ENCODE measurements around the gene MTMR3.

The MTMR3 gene

GRCh38 chr22:30036656-30037055 lies 153.7 kb downstream of the MTMR3 start:
- Histone ChIP-seq H3K36me3 (ENCODE audit: control insufficient read depth, insufficient read depth, low read length) (no peaks in the 10 kb centered on the region), H3K4me3 (ENCODE audit: extremely low read depth, insufficient read depth, low read length, poor library complexity, severe bottlenecking) (no peak overlapping the region), H3K9me3 (ENCODE audit: control insufficient read depth, low read length) (no peaks in the 10 kb centered on the region), H3K27ac (ENCODE audit: low read depth, low read length, severe bottlenecking) (peak overlapping the region; percentile 18), H3K4me1 (ENCODE audit: control insufficient read depth, insufficient read depth, low read length, poor library complexity, severe bottlenecking) (peaks cover 18% of the 10 kb centered on the region)
- 93 to 100% methylated on average over 1 to 2 of the region's 2 CpGs for WGBS, 2 experiments (ENCODE audit: insufficient coverage in 2 of 2)

GRCh38 chr22:30038219-30038618 lies 155.2 kb downstream of the MTMR3 start:
- no peak overlapping the region for H3K4me3 ChIP-seq (ENCODE audit: extremely low read depth, insufficient read depth, low read length, poor library complexity, severe bottlenecking)
- no peak overlapping the region for H3K27ac ChIP-seq (ENCODE audit: low read depth, low read length, severe bottlenecking)
- H3K36me3 ChIP-seq (ENCODE audit: control insufficient read depth, insufficient read depth, low read length): no peaks in the 10 kb centered on the region
- 78 to 79% methylated on average over 2 of the region's 3 CpGs for WGBS, 2 experiments (ENCODE audit: insufficient coverage in 2 of 2)
- H3K9me3 ChIP-seq (ENCODE audit: control insufficient read depth, low read length): no peaks in the 10 kb centered on the region
- H3K4me1 ChIP-seq (ENCODE audit: control insufficient read depth, insufficient read depth, low read length, poor library complexity, severe bottlenecking): peaks cover 18% of the 10 kb centered on the region

GRCh38 chr22:30040499-30041260 lies 157.7 kb downstream of the MTMR3 start:
- no peak overlapping the region for H3K4me3 ChIP-seq (ENCODE audit: extremely low read depth, insufficient read depth, low read length, poor library complexity, severe bottlenecking)
- H3K4me1 ChIP-seq (ENCODE audit: control insufficient read depth, insufficient read depth, low read length, poor library complexity, severe bottlenecking): peaks cover 10% of the 10 kb centered on the region
- no peak overlapping the region for H3K27ac ChIP-seq (ENCODE audit: low read depth, low read length, severe bottlenecking)
- 90 to 91% methylated on average over 7 to 8 of the region's 11 CpGs for WGBS, 2 experiments (ENCODE audit: insufficient coverage in 2 of 2)
- H3K9me3 ChIP-seq (ENCODE audit: control insufficient read depth, low read length): no peaks in the 10 kb centered on the region
- no peaks in the 10 kb centered on the region for H3K36me3 ChIP-seq (ENCODE audit: control insufficient read depth, insufficient read depth, low read length)

GRCh38 chr22:30041475-30041874 lies 158.5 kb downstream of the MTMR3 start:
- H3K4me3 ChIP-seq (ENCODE audit: extremely low read depth, insufficient read depth, low read length, poor library complexity, severe bottlenecking): no peak overlapping the region
- 80 to 100% methylated on average over 1 to 2 of the region's 2 CpGs for WGBS, 2 experiments (ENCODE audit: insufficient coverage in 2 of 2)
- H3K27ac ChIP-seq (ENCODE audit: low read depth, low read length, severe bottlenecking): no peak overlapping the region
- H3K9me3 ChIP-seq (ENCODE audit: control insufficient read depth, low read length): no peaks in the 10 kb centered on the region
- peaks cover 5% of the 10 kb centered on the region for H3K4me1 ChIP-seq (ENCODE audit: control insufficient read depth, insufficient read depth, low read length, poor library complexity, severe bottlenecking)
- no peaks in the 10 kb centered on the region for H3K36me3 ChIP-seq (ENCODE audit: control insufficient read depth, insufficient read depth, low read length)

GRCh38 chr22:30041881-30042280 lies 158.9 kb downstream of the MTMR3 start:
- 80 to 95% methylated on average over 1 of the region's 2 CpGs for WGBS, 2 experiments (ENCODE audit: insufficient coverage in 2 of 2)

GRCh38 chr22:30043161-30043560 lies 160.2 kb downstream of the MTMR3 start:
- Histone ChIP-seq H3K4me1 (ENCODE audit: control insufficient read depth, insufficient read depth, low read length, poor library complexity, severe bottlenecking) (no peaks in the 10 kb centered on the region), H3K4me3 (ENCODE audit: extremely low read depth, insufficient read depth, low read length, poor library complexity, severe bottlenecking) (no peak overlapping the region), H3K27ac (ENCODE audit: low read depth, low read length, severe bottlenecking) (no peak overlapping the region), H3K9me3 (ENCODE audit: control insufficient read depth, low read length) (no peaks in the 10 kb centered on the region), H3K36me3 (ENCODE audit: control insufficient read depth, insufficient read depth, low read length) (no peaks in the 10 kb centered on the region)
- 83 to 86% methylated on average over 4 of the region's 4 CpGs for WGBS, 2 experiments (ENCODE audit: insufficient coverage in 2 of 2)

More at GRCh38 chr22:30041881-30042280, 158.9 kb downstream of the MTMR3 start:
- H3K4me3 ChIP-seq (ENCODE audit: extremely low read depth, insufficient read depth, low read length, poor library complexity, severe bottlenecking): no peak overlapping the region
- no peak overlapping the region for H3K27ac ChIP-seq (ENCODE audit: low read depth, low read length, severe bottlenecking)
- H3K9me3 ChIP-seq (ENCODE audit: control insufficient read depth, low read length): no peaks in the 10 kb centered on the region
- H3K36me3 ChIP-seq (ENCODE audit: control insufficient read depth, insufficient read depth, low read length): no peaks in the 10 kb centered on the region
- peaks cover 2% of the 10 kb centered on the region for H3K4me1 ChIP-seq (ENCODE audit: control insufficient read depth, insufficient read depth, low read length, poor library complexity, severe bottlenecking)

- 89 to 90% methylated on average over 1 to 3 of the region's 3 CpGs for WGBS, 2 experiments (ENCODE audit: insufficient coverage in 2 of 2)
- H3K4me3 ChIP-seq (ENCODE audit: extremely low read depth, insufficient read depth, low read length, poor library complexity, severe bottlenecking): no peak overlapping the region
- no peaks in the 10 kb centered on the region for H3K9me3 ChIP-seq (ENCODE audit: control insufficient read depth, low read length)
- no peak overlapping the region for H3K27ac ChIP-seq (ENCODE audit: low read depth, low read length, severe bottlenecking)
- no peaks in the 10 kb centered on the region for H3K4me1 ChIP-seq (ENCODE audit: control insufficient read depth, insufficient read depth, low read length, poor library complexity, severe bottlenecking)
- H3K36me3 ChIP-seq (ENCODE audit: control insufficient read depth, insufficient read depth, low read length): no peaks in the 10 kb centered on the region
Measured at GRCh38 chr22:30044369-30044768, 161.4 kb downstream of the MTMR3 start.

GRCh38 chr22:30044881-30045493 lies 162.0 kb downstream of the MTMR3 start:
- H3K36me3 ChIP-seq (ENCODE audit: control insufficient read depth, insufficient read depth, low read length): no peaks in the 10 kb centered on the region
- no peaks in the 10 kb centered on the region for H3K4me1 ChIP-seq (ENCODE audit: control insufficient read depth, insufficient read depth, low read length, poor library complexity, severe bottlenecking)
- no peak overlapping the region for H3K27ac ChIP-seq (ENCODE audit: low read depth, low read length, severe bottlenecking)
- H3K9me3 ChIP-seq (ENCODE audit: control insufficient read depth, low read length): no peaks in the 10 kb centered on the region
- WGBS, 2 experiments (ENCODE audit: insufficient coverage in 2 of 2): 75 to 85% methylated on average over 1 of the region's 4 CpGs
- no peak overlapping the region for H3K4me3 ChIP-seq (ENCODE audit: extremely low read depth, insufficient read depth, low read length, poor library complexity, severe bottlenecking)

GRCh38 chr22:30045494-30045887 lies 162.5 kb downstream of the MTMR3 start:
- 87% methylated on average over 3 of the region's 4 CpGs; no CpG with 5 or more reads in 1 of the 2 experiments for WGBS, 2 experiments (ENCODE audit: insufficient coverage in 2 of 2)
- H3K4me3 ChIP-seq (ENCODE audit: extremely low read depth, insufficient read depth, low read length, poor library complexity, severe bottlenecking): no peak overlapping the region
- no peaks in the 10 kb centered on the region for H3K36me3 ChIP-seq (ENCODE audit: control insufficient read depth, insufficient read depth, low read length)
- no peaks in the 10 kb centered on the region for H3K9me3 ChIP-seq (ENCODE audit: control insufficient read depth, low read length)
- no peaks in the 10 kb centered on the region for H3K4me1 ChIP-seq (ENCODE audit: control insufficient read depth, insufficient read depth, low read length, poor library complexity, severe bottlenecking)
- no peak overlapping the region for H3K27ac ChIP-seq (ENCODE audit: low read depth, low read length, severe bottlenecking)

GRCh38 chr22:30045901-30046715 lies 163.1 kb downstream of the MTMR3 start:
- Histone ChIP-seq H3K27ac (ENCODE audit: low read depth, low read length, severe bottlenecking) (no peak overlapping the region), H3K9me3 (ENCODE audit: control insufficient read depth, low read length) (no peaks in the 10 kb centered on the region), H3K4me1 (ENCODE audit: control insufficient read depth, insufficient read depth, low read length, poor library complexity, severe bottlenecking) (no peaks in the 10 kb centered on the region), H3K36me3 (ENCODE audit: control insufficient read depth, insufficient read depth, low read length) (no peaks in the 10 kb centered on the region), H3K4me3 (ENCODE audit: extremely low read depth, insufficient read depth, low read length, poor library complexity, severe bottlenecking) (no peak overlapping the region)
- 95 to 96% methylated on average over 16 to 19 of the region's 21 CpGs for WGBS, 2 experiments (ENCODE audit: insufficient coverage in 2 of 2)
